Activated T-cell treated with anti-CD3 and anti-CD28 coated beads, Interleukin-2, amount 50 U/mL, for 24 hours (primary cell): ENCODE measurements around the gene IGSF23.
"Not testable (repeated sequence)": the region's sequence is repeated elsewhere in the genome, so short reads cannot be mapped to it uniquely, and the experiment has no call there.

Source experiments
- DNase-seq: peaks from one replicate; pipeline ENCODE4 v3.0.0-alpha.2; 2020
- H3K27ac Mint-ChIP-seq: 2 replicates; pipeline ENCODE4 v1.8.0; 2020; ENCODE audit warnings: mild to moderate bottlenecking, mixed read lengths
- H3K27me3 Mint-ChIP-seq: 2 replicates; pipeline ENCODE4 v1.8.0; 2020; ENCODE audit warnings: mixed read lengths
- H3K36me3 Mint-ChIP-seq: 2 replicates; pipeline ENCODE4 v1.8.0; 2020; ENCODE audit warnings: low read depth, mixed read lengths
- H3K4me1 Mint-ChIP-seq: 2 replicates; pipeline ENCODE4 v1.8.0; 2020; ENCODE audit warnings: low read depth, mixed read lengths
- H3K4me3 Mint-ChIP-seq: 2 replicates; pipeline ENCODE4 v1.8.0; 2020; ENCODE audit warnings: mild to moderate bottlenecking, moderate library complexity, mixed read lengths
- H3K9me3 Mint-ChIP-seq: 2 replicates; pipeline ENCODE4 v1.8.0; 2020; ENCODE audit warnings: mixed read lengths

IGSF23 gene

DNA sequence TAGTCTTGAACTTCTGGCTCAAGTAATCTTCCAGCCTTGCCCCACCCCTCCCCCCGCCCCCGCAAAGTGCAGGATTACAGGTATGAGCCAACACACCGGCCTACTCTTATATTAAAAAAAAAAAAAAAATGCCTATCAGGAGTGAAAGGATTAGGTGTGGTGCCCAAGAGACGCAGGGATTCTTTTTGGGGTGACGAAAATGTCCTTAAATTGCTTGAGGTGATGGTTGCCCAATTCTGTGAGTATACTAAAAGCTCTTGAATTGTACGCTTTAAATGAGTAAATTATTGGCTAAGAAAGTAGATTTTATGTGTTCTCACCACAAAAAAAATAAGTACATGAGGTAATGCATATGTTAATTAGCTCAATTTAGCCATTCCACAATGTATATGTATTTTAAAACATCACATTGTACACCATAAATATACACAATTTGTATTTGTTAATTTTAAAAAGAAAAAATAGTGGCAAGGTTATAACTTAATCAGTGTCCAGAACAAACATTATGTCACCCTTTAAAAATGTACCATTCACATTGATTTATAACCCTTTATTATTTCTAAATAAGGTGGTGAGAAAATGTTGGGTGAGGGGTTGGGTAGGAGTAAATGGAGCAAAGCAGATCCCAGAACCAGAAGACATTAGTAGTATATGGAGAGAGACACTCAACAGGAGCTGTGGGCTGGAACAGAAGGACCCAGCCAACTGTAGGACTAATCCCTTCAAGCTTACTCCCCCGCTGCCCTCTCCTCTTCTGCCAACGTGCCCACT, 3.9 kb downstream of the IGSF23 start:
- DNase-seq = no peak
- no peak overlapping the region for H3K27ac Mint-ChIP-seq
- no peak overlapping the region for H3K4me3 Mint-ChIP-seq
- H3K36me3 Mint-ChIP-seq = no peaks in the 10 kb centered on the region
- H3K9me3 Mint-ChIP-seq = no peaks in the 10 kb centered on the region
- H3K4me1 Mint-ChIP-seq = no peaks in the 10 kb centered on the region
- peaks cover 5% of the 10 kb centered on the region for H3K27me3 Mint-ChIP-seq

DNA sequence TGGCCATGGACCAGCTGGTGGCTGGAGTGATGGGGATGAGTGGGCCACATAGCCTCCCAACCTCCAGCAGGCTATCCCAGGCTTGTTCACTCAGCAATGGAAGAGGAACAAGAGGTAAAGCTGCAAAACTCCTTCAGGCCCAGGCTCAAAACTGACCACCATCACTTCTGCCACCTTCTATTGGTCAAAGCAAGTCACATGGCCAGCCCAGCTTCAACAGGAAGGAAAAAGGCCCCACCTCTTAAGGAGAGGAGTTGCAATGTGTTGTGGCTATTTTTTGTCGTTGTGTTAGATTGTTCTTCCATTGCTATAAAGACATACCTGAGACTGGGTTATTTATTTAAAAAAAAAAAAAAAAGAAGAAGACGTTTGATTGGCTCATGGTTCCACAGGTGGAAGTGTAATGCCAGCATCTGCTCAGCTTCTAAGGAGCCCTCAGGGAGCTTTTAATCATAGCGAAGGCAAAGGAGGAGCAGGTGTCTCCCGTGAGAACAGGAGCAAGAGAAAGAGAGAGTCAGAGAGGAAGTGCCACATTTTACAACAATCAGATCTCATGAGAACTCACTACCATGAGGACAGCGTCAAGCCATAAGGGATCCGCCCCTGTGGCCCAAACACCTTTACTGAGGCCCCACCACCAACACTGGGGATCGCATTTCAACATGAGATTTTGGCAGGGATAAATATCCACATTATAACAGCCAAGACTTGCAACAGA, 5.4 kb downstream of the IGSF23 start:
- H3K36me3 Mint-ChIP-seq = no peaks in the 10 kb centered on the region
- no peaks in the 10 kb centered on the region for H3K4me1 Mint-ChIP-seq
- no peaks in the 10 kb centered on the region for H3K27me3 Mint-ChIP-seq
- no peak overlapping the region for H3K27ac Mint-ChIP-seq
- DNase-seq = no peak
- no peaks in the 10 kb centered on the region for H3K9me3 Mint-ChIP-seq
- H3K4me3 Mint-ChIP-seq = no peak overlapping the region

DNA sequence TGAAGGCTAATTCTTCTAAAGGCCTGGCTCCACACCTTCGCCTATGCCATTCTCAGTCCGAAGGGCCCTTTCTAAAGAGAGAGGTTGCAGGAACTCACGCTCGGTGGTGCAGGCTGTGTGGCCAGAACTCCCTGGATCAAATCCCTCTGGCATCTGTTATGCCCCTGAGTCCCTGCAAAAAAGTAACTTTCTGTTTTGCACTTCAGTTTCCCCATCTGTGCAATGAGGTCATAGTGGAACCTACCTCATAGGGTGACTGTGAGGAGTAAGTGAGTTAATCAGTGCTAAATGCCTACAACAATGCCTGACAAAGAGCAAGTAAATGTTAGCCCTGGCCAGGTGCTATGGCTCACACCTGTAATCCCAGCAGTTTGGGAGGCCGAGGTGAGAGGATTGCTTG, 7.3 kb downstream of the IGSF23 start:
- Mint-ChIP-seq H3K4me3 (no peak overlapping the region), H3K9me3 (no peaks in the 10 kb centered on the region), H3K4me1 (no peaks in the 10 kb centered on the region), H3K27me3 (no peaks in the 10 kb centered on the region), H3K27ac (no peak overlapping the region), H3K36me3 (no peaks in the 10 kb centered on the region)
- DNase-seq = no peak

DNA sequence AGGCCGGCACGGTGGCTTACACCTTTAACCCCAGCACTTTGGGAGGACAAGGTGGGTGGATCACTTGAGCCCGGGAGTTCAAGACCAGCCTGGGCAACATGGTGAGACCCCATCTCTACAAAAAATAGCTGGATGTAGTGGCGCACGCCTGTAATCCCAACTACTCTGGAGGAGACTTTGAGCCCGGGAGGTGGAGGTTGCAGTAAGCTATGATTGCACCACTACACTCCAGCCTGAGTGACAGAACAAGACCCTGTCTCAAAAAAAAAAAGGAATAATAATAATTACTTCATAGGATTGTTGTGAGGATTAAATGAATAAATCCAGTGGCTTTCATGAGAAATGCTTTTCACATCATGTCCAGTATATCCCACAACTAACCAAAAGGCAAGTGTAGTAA, 8.0 kb downstream of the IGSF23 start:
- DNase-seq = no peak
- no peak overlapping the region for H3K4me3 Mint-ChIP-seq
- H3K36me3 Mint-ChIP-seq = no peaks in the 10 kb centered on the region
- H3K4me1 Mint-ChIP-seq = no peaks in the 10 kb centered on the region
- H3K9me3 Mint-ChIP-seq = no peaks in the 10 kb centered on the region
- H3K27ac Mint-ChIP-seq = no peak overlapping the region
- peaks cover 4% of the 10 kb centered on the region for H3K27me3 Mint-ChIP-seq

DNA sequence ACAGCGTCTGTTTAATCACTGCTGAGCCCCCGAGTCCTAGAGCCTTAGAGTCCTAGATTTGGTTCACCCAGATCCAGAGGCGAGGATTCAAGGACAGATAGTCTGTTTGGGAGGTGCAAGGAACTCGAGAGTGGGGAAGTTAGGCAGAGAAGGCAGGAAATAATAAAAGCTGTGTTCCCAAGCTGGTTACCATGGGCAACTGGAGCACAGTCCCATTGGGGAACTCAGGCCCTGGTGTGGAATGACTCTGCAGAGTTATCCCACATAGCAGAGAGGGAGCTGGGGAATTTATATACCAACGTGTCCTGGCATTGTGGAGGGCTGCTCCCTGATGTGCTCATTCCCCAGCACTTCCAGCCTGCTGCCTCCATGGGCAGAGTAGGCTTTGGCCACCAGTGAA, 9.7 kb downstream of the IGSF23 start:
- Mint-ChIP-seq H3K27me3 (peaks cover 6% of the 10 kb centered on the region), H3K4me1 (no peaks in the 10 kb centered on the region), H3K4me3 (no peak overlapping the region), H3K36me3 (no peaks in the 10 kb centered on the region), H3K9me3 (no peaks in the 10 kb centered on the region), H3K27ac (no peak overlapping the region)
- no peak for DNase-seq

DNA sequence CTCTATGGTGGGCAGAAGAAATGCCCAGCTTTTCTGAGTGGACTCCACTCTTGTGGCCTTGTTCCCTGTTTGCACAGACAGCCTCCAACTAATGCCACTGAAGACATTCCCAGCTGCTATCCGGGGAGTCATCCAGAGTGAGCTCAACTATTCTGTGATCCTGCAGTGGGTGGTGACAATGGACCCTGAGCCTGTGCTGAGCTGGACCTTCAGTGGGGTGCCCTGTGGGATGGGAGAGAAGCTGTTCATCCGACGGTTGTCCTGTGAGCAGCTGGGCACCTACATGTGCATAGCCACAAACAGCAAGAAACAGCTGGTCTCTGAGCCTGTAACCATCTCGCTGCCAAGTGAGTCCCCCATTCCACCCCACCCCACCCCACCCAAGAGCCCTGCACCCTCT, 10.3 kb downstream of the IGSF23 start:
- Mint-ChIP-seq H3K4me1 (no peaks in the 10 kb centered on the region), H3K27ac (no peak overlapping the region), H3K4me3 (no peak overlapping the region), H3K27me3 (peaks cover 6% of the 10 kb centered on the region), H3K36me3 (no peaks in the 10 kb centered on the region), H3K9me3 (no peaks in the 10 kb centered on the region)
- DNase-seq = no peak

DNA sequence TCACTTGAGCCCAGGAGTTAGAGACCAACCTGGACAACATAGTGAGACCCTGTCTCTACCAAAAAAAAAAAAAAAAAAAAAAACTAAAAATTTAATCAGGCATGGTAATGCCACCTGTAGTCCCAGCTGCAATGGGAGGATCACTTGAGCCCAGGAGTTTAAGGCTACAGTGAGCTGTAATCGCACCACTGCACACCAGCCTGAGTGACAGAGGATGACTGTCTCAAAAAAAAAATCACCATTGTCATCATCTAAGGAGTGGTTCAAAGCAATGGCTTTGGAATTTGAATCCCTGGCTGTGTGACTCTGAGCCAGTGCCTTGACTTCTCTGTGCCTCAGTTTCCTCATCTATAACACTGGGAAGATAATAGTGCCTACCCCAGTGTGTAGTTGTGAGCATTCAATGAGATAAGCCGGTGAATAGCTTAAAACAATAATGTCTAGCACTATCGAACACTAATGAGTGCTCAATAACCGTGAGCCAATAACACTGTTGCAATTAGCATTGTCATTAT, 11.5 kb downstream of the IGSF23 start:
- no peaks in the 10 kb centered on the region for H3K36me3 Mint-ChIP-seq
- DNase-seq = no peak
- H3K4me3 Mint-ChIP-seq = no peak overlapping the region
- no peaks in the 10 kb centered on the region for H3K9me3 Mint-ChIP-seq
- H3K4me1 Mint-ChIP-seq = no peaks in the 10 kb centered on the region
- no peak overlapping the region for H3K27ac Mint-ChIP-seq
- peaks cover 10% of the 10 kb centered on the region for H3K27me3 Mint-ChIP-seq

DNA sequence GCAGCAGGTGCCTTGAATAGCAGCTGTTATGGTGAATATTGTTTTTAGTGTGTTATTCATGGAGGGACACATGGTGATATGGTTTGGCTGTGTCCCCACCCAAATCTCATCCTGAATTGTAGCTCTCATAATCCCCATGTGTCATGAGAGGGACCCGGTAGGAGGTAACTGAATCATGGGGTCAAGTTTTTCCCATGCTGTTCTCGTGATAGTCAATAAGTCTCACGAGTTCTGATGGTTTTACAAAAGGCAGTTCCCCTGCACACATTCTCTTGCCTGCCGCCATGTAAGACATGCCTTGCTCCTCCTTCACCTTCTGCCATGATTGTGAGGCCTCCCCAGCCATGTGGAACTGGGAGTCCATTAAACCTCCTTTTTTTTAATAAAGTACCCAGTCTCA, 12.3 kb downstream of the IGSF23 start:
- H3K27ac Mint-ChIP-seq, H3K4me3 Mint-ChIP-seq, H3K9me3 Mint-ChIP-seq, DNase-seq, H3K4me1 Mint-ChIP-seq, H3K36me3 Mint-ChIP-seq: not testable (repeated sequence)
- peaks cover 14% of the 10 kb centered on the region for H3K27me3 Mint-ChIP-seq

DNA sequence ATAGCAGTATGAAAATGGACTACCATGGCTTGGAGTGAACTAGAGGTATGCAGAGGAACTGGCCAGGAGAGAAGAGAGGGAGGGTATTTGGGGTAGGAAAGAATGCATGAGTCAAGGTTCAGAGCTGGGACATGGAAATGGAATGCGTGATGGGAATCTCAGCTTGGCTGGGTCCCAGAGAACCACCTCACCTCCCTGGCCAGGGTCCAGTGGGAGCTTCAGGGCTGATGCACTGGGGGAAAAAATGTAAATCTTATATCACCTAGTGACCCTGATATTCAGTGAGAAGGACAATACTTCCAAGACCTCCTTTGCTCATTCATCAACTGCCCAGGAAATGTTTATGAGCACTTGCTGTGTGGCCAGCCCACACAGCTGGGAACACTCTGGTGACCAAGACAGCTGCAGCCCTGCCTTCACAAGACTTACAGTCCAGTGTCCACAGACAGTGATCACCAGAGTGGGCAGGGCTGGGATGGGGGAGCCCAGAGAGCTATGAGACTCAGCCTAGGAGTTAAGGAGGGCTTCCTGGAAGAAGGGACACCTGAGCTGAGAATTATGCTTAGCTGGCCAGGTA, 12.8 kb downstream of the IGSF23 start:
- Mint-ChIP-seq H3K4me3 (no peak overlapping the region), H3K9me3 (no peaks in the 10 kb centered on the region), H3K4me1 (no peaks in the 10 kb centered on the region), H3K27ac (no peak overlapping the region), H3K27me3 (peaks cover 14% of the 10 kb centered on the region), H3K36me3 (no peaks in the 10 kb centered on the region)
- DNase-seq = no peak

DNA sequence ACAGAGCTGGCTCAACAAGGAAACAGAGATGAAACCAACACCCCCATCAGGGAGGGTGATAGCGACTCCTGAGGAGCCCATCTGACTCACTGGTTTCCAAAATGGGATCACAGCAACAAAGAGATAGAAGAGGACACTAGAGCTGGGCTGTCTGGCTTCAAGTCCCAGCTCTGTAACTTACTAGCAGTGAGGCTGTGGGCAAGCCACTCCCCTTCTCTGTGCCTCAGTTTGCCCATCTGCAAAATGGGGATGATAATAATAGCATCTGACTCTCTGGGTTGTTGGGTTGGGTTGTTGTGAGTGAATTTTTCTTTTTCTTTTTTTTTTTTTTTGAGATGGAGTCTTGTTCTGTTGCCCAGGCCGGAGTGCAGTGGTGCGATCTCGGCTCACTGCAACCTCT, 14.3 kb downstream of the IGSF23 start:
- Mint-ChIP-seq H3K9me3 (no peaks in the 10 kb centered on the region), H3K27me3 (peaks cover 14% of the 10 kb centered on the region), H3K4me1 (no peaks in the 10 kb centered on the region)

DNA sequence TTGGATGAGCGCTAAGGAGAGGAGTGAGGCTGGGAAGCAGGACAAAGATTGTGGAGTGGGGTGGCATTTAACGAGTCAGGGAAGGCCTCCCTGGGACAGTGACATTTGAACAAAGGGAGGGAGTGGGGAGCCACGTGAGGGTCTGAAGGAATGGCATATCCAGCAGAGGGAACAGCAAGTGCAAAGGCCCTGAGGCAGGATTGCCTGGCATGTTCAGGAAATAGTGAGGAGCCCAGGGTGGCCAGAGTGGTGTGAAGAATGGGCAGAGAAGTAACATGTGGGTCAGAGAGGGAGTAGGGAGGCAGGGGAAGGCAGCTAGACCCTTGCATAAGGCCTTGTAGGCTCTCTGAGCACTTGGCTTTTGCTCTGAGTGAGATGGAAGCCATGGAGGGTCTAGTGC, 15.4 kb downstream of the IGSF23 start:
- no peaks in the 10 kb centered on the region for H3K36me3 Mint-ChIP-seq
- H3K4me3 Mint-ChIP-seq = no peak overlapping the region
- H3K27ac Mint-ChIP-seq = no peak overlapping the region
- H3K27me3 Mint-ChIP-seq = peaks cover 14% of the 10 kb centered on the region
- H3K9me3 Mint-ChIP-seq = no peaks in the 10 kb centered on the region
- H3K4me1 Mint-ChIP-seq = no peaks in the 10 kb centered on the region
- DNase-seq = no peak

More for the DNA sequence above, 14.3 kb downstream of the IGSF23 start:
- H3K4me3 Mint-ChIP-seq = no peak overlapping the region
- no peak for DNase-seq
- H3K27ac Mint-ChIP-seq = no peak overlapping the region
- H3K36me3 Mint-ChIP-seq = no peaks in the 10 kb centered on the region

DNA sequence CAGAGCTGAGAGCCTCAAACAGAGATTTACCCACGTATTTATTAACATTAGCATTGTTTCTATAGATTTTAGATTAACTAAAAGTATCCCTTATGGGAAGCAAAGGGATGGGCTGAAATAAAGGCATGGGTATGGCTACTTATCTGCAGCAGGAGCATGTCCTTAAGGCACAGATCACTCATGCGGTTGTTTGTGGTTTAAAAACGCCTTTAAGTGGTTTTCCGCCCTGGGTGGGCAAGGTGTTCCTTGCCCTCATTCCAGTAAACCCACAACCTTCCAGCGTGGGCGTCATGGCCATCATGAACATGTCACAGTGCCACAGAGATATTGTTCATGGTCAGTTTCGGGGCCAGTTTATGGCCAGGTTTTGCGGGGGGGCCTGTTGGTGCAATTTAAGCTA, 18.2 kb downstream of the IGSF23 start:
- H3K4me1 Mint-ChIP-seq, H3K9me3 Mint-ChIP-seq, H3K4me3 Mint-ChIP-seq, H3K36me3 Mint-ChIP-seq, H3K27ac Mint-ChIP-seq, DNase-seq: not testable (repeated sequence)
- peaks cover 20% of the 10 kb centered on the region for H3K27me3 Mint-ChIP-seq

DNA sequence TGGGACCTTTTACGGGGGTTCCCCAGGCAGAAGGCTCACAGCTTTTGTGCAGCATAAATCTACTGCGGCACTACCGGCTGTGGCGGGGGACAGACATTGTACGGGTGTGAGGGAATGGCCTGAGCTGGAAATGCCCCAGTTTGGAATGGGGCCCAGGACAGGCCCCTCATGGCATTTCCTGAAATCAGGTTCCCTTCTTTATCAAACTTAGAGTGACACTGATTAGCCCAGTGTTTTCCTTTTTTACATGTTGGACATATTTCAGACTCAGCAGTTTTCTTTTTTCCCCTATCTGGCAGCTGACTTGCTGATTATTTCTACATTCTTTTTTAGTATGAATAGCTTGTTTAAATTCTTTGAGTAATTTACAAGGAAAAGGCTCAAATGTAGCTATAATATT, 20.7 kb downstream of the IGSF23 start:
- not testable (repeated sequence) for H3K9me3 Mint-ChIP-seq, H3K36me3 Mint-ChIP-seq, H3K4me1 Mint-ChIP-seq, H3K4me3 Mint-ChIP-seq, DNase-seq, H3K27ac Mint-ChIP-seq
- peaks cover 16% of the 10 kb centered on the region for H3K27me3 Mint-ChIP-seq

DNA sequence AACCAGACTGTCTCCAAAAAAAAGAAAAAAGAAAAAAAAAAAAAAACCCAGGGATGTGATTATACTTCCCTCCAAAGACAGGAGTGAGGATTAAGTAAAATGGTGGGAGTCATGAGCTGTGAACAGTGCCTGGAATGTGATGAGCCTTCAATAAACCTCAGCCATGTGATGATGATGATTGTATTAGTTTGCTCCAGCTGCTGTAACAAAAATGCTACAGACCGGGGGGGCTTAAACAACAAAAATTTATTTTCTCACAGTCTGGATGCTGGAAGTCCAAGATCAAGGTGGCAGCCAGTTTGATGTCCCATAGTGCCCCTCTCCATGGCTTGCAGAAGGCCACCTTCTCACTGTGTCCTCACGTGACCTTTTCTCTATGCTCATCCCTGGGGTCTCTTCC, 21.4 kb downstream of the IGSF23 start:
- no peak for DNase-seq
- H3K36me3 Mint-ChIP-seq = no peaks in the 10 kb centered on the region
- no peaks in the 10 kb centered on the region for H3K4me1 Mint-ChIP-seq
- H3K27me3 Mint-ChIP-seq = peaks cover 16% of the 10 kb centered on the region
- H3K9me3 Mint-ChIP-seq = no peaks in the 10 kb centered on the region
- H3K4me3 Mint-ChIP-seq = no peak overlapping the region
- no peak overlapping the region for H3K27ac Mint-ChIP-seq
